Activated naive CD4-positive, alpha-beta T cell (primary cell): ENCODE data around the gene CNTN5.

Source experiments
- DNase-seq, 4 experiments: peaks; one replicate each; lab custom pipeline; 2025; lab: John Stamatoyannopoulos, UW

Gene CNTN5

DNA sequence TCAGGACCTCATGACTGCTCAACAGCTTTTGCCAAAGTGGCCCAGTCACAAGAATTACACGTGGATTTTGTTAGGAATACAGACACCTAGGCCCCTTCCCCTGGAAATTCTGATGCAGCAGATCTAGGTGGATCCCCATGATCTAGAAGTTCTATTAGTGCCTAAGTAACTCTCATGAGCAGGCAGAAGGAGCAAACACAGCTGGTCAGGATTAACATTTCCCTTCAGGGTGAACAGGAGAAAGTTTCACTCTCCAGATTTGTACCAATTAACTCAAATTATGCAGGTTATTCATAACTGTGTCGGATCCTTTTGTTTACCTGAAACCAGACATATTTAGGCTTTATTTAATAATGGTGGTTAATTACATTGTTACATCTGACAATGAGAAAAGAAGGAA lies 1072.9 kb downstream of the CNTN5 start:
- DNase-seq = no peak

DNA sequence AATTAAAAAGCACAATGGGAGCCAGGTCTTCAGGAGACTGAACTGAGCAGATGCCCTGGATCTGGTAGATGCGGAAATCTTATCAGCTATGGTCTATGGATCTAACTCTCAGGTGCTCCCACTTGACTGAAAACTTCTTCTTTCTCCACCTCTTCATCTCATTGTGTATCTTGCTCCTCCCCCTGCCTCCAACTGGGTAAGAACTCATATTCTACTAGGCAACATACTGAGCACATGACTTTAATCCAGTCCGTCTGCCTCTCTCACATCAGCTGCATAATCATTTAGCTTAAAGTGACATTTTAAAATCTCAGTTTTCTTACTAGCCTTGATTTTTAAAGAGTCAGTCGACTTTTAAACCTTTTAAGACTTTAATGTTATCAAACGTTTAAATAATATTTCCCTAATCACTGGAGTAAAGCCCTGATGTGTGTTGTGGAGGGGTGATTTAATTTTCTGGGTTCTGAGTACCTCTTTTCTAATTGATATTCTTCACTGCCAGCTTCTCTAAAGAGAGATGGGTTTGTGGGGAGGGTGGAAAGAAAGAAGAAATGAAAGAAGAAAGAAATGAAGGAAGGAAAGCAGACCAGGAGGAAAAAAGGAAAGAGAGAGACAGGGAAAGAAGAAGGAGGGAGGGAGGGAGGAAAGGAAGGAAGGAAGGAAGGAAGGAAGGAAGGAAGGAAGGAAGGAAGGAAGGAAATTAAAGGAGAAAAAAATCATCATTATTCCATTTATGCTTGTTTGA lies 1073.5 kb downstream of the CNTN5 start:
- DNase-seq = no peak

DNA sequence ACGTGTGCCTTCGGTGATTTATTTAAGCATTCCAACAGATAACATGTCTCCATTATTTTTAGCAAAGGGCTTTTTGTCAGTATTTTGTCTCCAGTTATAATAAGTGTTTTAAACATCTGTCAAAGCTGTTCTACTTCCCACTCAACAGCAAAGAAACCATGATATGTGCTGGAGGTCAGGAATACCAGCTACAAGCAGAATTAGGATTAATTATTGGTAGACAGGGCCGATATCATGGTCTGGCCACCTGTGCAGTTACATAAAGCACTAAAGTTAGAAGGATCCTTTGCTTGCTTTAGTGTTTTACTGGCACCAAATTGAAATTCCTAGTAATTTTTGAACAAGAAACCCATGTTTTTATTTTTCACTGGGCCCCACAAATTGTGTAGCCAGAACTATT lies 1075.1 kb downstream of the CNTN5 start:
- DNase-seq = no peak

DNA sequence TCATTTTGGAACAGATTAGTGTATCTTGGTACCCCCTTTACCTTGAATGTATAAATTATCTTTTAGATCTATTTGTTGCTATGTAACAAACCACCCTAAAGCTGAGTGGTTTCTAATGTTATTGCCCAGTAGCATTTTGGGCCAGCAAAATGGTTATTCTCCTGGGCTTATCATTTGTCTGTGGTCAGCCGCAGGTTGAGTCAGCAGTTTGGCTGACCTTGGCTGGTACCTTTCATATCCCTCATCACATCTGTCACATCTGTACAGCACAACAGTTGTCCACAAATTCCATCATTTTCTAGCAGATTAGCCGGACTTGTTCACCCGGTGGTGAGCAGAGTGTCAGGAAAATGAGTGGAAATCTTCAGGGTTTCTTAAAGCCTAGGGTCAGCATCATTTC lies 1077.8 kb downstream of the CNTN5 start:
- DNase-seq = no peak

- no peak for DNase-seq
Observed at GRCh38 chr11:100105255-100105981, 1084.7 kb downstream of the CNTN5 start.

GRCh38 chr11:100105982-100106358 lies 1085.2 kb downstream of the CNTN5 start:
- no peak for DNase-seq

GRCh38 chr11:100119176-100119575 lies 1098.4 kb downstream of the CNTN5 start:
- no peak for DNase-seq

DNA sequence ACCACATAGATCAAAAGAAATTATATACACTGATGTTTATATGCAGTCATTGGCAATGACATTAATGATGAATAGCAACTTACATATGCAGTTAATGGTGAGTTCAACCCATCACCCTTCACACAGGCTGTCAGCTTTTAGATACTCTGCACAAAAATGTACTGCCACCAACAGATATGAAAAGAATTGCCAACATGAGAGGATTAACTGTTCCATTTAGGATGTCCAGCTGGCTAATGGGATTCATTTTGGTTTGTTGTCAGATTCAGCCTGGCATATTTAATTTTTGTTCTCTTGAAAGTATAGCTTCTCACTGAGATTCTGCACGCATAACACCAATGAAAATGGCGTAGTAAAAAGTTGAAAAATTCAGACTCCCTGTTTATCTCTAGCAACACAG lies 1112.4 kb downstream of the CNTN5 start:
- DNase-seq = no peak

GRCh38 chr11:100141201-100141600 lies 1120.5 kb downstream of the CNTN5 start:
- no peak for DNase-seq

DNA sequence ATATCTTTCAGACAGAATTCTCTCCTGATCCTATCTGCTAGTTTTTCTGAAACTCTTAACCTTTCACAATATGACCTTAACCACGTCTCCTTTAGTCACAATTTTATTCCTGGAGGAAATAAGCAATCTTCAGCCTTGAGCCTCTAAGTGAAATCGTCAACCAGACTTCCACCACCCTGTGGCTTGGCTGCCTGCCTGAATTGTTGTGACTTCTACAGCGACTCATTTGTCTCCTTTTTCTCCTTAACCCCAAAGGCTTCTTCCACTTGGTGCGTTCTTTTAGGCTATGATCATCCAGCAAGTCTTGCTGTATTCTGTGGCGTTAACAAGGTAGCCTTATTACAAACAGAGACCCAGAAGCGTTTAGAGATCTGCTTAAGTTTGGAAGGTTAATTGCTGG lies 1131.2 kb downstream of the CNTN5 start:
- no peak for DNase-seq

DNA sequence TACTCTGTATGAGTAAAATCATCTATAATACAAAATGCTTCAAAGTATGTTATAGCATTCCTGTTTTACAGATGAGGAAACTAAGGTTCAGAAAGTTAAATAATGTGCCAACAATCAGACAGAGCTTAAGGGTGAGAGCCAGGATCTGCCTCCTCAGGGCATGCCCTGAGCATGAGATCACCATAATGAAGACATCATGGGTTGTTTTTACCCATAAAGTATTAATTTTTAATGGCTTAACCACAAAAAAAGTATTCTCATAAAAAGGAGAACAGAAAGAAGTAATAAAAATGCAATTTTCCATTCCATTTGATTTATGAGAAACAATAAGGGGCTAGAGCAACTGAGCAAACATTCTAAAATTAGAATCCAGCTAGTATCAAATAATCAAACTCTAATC lies 1132.0 kb downstream of the CNTN5 start:
- DNase-seq = no peak

DNA sequence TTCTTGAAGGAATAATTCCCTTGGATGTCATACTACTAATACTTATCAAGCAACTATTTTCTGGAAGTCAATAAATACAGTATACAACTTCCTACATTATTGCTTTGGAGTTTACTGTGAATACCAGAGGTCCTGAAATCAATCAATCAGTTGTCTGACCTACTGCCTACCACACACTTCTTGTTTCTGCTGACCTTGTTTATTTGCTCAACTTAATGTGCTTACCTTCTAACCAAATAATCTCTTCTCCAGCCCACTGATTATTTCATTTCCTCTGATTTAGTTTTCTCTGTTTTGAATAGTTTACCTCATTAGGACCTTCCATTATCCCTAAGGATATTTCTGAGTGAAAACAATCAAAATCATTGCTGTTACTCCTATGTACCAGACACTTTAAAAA lies 1142.7 kb downstream of the CNTN5 start:
- no peak for DNase-seq

DNA sequence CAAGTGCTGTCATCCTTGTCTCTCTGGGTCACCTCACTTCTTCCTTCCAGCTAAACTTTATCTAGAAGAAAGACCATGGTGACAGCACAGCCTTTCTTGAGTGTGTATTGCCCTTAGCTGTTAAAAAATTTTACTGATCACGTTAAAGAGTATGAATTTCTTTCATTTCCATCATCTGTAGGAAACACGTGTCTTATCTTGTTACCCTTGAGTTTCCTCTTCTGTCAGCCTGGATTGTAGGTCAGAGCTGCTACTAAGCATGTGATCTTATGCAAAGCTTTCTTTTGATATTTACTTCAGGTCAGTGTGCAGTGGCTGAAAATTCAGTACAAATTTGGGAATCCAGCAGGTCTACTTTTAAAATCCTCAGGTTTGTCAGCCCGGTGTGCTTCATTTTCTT lies 1154.1 kb downstream of the CNTN5 start:
- no peak for DNase-seq

GRCh38 chr11:100176456-100176855 lies 1155.7 kb downstream of the CNTN5 start:
- no peak for DNase-seq

DNA sequence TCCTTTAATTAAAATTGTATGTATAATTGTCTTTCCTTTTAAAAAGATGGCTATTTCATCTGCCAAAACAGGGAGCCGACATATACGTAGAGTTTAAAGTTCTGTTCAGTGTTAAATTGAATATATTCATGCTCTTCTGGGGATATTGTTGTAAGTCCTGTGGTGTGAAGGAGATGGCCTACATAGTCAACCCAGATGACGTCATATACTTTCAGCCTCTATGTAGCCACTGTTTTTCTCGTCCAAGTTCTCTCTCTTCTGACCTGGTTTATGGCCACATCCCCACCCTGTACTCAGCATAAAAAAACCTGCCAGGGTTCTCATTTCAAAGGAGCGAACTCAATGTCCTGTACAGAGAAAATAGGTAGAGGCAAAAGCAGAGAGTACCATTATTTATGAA lies 1156.9 kb downstream of the CNTN5 start:
- no peak for DNase-seq

- no peak for DNase-seq
Observed at GRCh38 chr11:100182350-100182749, 1161.6 kb downstream of the CNTN5 start.

DNA sequence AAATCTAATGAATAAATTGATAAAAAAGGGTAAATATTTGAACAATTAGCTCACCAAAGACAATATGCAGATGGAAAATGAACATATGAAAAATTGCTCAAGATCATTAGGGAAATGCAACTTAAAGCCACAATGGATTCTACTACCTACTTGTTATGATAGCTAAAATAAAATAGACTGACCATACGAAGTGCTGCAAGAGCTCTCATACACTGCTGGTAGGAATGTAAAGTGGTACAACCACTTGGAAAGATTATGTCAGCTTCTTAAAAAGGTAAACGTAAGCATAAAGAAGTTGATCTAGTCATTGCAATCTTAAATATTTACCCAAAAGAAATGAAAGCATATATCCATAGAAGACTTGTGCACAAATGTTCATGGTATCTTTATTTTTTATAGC lies 1162.2 kb downstream of the CNTN5 start:
- DNase-seq = no peak

DNA sequence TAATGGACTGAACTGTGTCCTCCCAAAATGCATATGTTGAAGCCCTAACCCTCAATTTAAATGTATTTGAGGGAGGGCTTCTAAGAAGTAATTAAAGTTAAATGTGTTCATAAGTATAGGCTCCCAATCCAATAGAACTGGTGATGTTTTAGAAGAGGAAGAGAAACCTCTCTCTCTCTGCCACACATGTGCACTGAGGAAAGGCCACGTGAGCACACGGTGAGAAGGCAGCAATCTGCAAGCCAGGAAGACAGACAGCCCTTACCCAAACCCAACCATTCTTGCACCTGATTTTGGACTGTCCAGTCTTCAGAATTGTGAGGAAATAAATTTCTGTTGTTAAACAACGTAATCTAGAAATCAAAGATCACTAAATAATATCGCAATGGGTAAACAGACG lies 1164.8 kb downstream of the CNTN5 start:
- no peak for DNase-seq

DNA sequence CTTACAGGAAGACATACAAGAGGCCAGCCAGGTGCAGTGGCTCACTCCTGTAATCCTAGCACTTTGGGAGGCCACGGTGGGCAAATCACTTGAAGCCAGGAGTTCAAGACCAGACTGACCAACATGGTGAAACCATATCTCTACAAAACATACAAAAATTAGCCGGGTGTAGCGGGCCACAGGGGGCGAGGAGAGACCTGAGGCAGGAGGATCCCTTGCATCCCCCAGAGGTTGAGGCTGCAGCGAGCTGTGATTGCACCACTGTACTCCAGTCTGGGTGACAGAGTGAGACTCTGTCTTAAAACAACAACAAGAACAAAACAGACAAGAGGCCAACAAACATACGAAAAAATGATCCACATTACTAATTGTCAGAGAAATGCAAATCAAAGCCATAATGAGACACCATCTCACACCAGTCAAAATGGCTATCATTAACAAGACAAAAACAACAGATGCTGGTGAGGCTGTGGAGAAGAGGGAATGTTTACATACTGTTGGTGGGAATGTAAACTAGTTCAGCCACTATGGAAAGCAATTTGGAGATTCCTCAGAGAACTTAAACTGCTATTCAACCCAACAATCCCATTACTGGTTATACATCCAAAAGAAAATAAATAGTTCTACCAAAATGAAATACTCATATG lies 1167.5 kb downstream of the CNTN5 start:
- DNase-seq = no peak

DNA sequence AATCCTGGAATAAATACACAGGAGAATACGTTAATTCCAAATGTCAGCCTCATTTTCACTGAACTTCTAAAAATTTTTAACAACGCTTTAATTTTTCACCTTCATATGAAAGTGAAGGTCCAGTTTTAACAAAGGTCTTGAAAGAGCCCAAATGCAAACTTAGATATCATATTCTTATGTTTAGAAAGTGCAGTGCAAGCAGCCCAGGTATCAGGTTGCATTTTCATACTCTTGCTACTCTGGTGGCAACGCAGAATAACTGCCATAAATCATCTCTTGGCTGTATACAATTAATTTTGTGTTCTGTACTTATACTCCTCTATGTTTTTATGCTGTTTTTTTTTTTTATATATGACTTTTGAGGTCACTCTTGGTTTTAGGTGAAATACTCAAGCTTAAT lies 1169.6 kb downstream of the CNTN5 start:
- DNase-seq = no peak

DNA sequence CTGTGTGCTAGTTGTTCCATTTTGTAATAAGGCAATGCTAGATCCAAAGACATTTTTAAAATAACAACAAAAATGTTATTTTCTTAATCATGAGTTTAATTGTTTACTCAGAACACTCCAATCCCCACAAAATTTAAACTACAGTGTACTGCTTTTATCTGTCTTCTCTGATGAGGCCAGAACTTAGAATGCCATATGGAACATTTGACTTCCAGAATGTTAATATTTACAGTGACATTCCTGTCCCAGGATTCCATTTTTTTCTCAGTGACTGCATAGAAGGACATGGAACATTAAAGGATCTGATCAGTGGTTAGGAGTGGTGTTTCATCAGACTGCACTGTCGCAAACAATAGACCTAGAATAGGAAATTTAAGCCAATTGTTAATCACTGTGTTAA lies 1171.4 kb downstream of the CNTN5 start:
- DNase-seq = no peak

DNA sequence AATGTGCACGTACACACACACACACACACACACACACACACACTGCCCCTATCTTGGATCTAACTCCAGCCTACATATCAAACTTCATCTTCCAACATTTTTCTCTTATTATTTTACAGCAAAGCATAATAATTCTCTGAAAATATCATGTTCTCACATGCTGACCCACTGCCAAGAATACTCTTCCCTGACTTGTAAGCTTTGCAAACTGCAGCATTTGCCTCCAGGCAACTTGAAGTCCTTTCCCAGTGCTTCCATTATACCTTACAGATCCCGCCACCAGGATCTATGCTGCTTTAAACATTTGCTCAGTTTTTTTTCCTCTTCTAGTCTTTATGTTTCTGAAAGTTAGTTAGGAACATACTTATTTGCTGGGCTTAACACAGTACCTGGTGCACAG lies 1183.0 kb downstream of the CNTN5 start:
- no peak for DNase-seq

DNA sequence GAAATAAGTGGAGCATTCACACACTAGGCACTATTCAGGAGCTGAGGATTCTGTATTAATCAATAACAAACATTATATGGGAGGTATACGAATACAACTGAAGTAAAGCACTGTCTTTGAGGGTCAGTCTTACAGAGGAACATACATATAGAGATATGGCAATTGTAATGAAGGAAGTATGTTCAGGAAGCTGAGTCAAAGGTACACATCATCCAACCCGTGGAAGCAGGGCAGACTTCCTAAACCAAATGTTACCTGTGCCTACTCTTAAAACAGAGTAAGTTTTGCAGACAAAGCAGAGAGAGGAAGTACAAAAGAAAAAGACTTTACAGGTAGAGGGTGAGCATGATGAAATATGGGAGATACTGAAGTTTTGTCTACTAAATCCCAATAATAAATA lies 1185.2 kb downstream of the CNTN5 start:
- no peak for DNase-seq
